ENCODE data around the gene PPM1H. TPM values are rescaled to one million over a fixed set of nuclear protein-coding genes. Genes with fewer than 3 reads are reported as not detected.

Gene PPM1H
- total RNA-seq, 1 donor from 2014 or later, result not detected

DNA sequence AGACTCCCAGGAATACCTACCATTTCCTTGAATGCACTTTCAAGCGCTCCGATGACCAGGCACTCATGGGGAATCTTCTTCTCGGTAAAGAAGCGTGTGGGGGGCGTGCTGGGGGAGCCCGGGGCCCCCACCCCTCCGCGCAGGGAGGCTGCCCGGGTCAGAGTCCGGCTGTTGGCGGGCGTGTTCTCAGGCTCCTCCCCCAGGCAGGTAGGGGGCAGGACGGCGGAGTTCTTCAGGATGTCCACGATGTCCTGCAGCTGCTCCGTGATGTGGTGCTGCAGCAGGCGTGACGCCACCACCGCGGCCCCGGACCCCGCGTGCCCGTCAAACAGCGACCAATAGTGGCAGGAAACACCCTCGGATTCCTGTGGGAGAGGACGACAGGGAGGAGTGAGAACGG, 133.2 kb downstream of the PPM1H start:
- Mint-ChIP-seq H3K27ac (no peak overlapping the region), H3K4me3 (no peak overlapping the region), H3K9me3 (no peaks in the 10 kb centered on the region), H3K36me3 (ENCODE audit: low read depth) (no peaks in the 10 kb centered on the region), H3K4me1 (ENCODE audit: low read depth) (no peaks in the 10 kb centered on the region), H3K27me3 (ENCODE audit: insufficient read depth) (peaks cover 2% of the 10 kb centered on the region)
- intact Hi-C loops (cut with micrococcal nuclease), result no loop called here
- no peak for DNase-seq (ENCODE audit: low spot score)

DNA sequence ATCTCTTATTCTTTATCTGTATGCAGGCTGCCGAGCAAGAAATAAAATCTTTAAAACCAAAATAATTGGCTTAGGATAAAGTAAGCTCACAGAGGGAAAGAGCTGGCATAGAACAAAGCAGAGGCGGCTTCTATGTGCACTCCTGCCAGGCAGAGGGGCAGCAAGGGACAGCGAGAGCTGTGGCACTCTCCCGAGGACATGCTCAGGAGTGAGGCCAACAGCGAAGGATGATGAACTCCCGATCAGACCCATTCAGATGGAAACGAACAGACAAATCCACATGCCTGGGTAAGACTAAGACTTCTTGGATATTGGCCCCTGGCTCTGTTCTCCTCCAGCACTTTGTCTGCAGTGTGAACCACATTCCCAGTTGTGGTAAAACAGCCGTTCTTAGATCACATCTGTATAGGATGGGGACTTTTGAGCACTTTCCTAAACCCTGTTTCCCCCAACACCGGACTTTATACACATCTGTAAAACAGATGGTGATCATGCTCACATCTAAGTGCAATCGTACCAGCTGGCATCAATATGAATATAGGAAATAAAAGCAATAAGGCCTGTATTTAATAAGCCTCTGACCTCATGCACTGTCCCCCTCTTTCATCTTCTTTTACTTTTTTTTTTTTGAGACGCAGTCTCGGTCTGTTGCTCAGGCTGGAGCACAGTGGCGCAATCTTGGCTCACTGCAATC, 134.1 kb downstream of the PPM1H start:
- intact Hi-C loops (cut with micrococcal nuclease), result no loop called here
- H3K27ac Mint-ChIP-seq, result no peak overlapping the region
- peaks cover 8% of the 10 kb centered on the region for H3K27me3 Mint-ChIP-seq (ENCODE audit: insufficient read depth)
- no peaks in the 10 kb centered on the region for H3K9me3 Mint-ChIP-seq
- DNase-seq (ENCODE audit: low spot score), result no peak
- no peaks in the 10 kb centered on the region for H3K4me1 Mint-ChIP-seq (ENCODE audit: low read depth)
- no peak overlapping the region for H3K4me3 Mint-ChIP-seq
- no peaks in the 10 kb centered on the region for H3K36me3 Mint-ChIP-seq (ENCODE audit: low read depth)

DNA sequence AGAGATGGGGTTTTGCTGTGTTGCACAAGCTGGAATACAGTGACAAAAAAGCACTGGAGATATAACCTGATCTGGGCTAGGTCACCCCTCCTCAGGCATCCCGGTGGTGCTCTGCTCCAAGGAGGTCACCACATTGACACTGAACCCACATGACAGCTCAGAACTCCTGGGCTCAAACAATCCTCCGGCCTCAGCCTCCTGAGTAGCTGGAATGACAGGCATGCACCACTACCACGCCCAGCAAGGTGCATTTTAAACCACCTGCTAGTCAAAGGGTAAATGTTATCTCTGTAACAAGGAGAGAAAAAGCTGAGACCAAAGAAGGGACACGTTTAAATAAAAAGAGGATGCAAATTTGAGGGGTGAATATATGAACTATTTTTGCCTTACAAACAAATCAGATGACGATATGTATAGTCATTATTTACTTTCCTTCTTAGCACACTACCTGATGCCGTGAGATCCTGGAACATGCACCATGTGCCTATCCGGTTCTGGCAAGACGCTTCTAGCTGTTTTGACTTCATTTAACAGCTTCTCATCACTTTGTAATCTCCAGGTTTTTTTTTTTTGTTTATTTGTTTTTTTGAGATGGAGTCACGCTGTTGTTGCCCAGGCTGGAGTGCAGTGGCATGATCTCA, 135.1 kb downstream of the PPM1H start:
- Mint-ChIP-seq H3K4me3 (no peak overlapping the region), H3K9me3 (no peaks in the 10 kb centered on the region), H3K36me3 (ENCODE audit: low read depth) (no peaks in the 10 kb centered on the region), H3K4me1 (ENCODE audit: low read depth) (no peaks in the 10 kb centered on the region), H3K27me3 (ENCODE audit: insufficient read depth) (peaks cover 8% of the 10 kb centered on the region), H3K27ac (no peak overlapping the region)
- no peak for DNase-seq (ENCODE audit: low spot score)
- intact Hi-C loops (cut with micrococcal nuclease), result loop anchor here (1.0 to 10.0 kb wide), 4 partner anchors 198 to 535 kb away; partner anchors contain the start of gene USP15

DNA sequence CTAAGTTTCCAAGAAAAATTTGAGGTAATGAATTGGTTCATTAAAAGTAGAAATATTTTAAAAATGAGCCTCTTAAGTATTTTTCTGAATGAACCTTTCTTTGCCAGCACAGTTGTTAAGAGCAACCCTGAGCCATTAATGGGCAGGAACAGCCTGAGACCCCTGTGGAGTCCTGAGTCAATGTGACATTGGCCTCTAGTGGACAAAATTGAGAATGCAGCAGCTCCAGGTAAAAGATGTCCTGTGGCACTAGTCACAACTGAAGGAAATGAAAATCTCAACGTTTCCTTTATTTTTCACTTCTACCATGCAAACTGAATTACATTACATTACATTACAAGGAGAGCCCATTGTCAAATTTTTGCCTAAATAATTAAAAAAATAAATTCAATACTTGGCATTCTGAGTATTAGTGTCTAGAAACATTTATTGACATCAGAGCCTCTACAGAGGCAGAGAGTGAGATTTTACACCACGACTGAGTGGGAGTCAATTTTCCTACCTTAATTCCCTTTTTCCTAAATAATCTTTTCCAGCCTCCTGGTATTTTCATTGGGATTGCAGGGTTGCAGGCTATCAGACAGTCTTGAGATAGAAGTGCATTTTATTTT, 135.7 kb downstream of the PPM1H start:
- H3K27ac Mint-ChIP-seq, result no peak overlapping the region
- intact Hi-C loops (cut with micrococcal nuclease), result loop anchor here (1.0 to 10.0 kb wide), 4 partner anchors 197 to 534 kb away; partner anchors contain the start of gene USP15
- no peaks in the 10 kb centered on the region for H3K36me3 Mint-ChIP-seq (ENCODE audit: low read depth)
- peak; percentile 42 for DNase-seq (ENCODE audit: low spot score)
- no peaks in the 10 kb centered on the region for H3K4me1 Mint-ChIP-seq (ENCODE audit: low read depth)
- no peaks in the 10 kb centered on the region for H3K9me3 Mint-ChIP-seq
- no peak overlapping the region for H3K4me3 Mint-ChIP-seq
- H3K27me3 Mint-ChIP-seq (ENCODE audit: insufficient read depth), result peaks cover 8% of the 10 kb centered on the region

DNA sequence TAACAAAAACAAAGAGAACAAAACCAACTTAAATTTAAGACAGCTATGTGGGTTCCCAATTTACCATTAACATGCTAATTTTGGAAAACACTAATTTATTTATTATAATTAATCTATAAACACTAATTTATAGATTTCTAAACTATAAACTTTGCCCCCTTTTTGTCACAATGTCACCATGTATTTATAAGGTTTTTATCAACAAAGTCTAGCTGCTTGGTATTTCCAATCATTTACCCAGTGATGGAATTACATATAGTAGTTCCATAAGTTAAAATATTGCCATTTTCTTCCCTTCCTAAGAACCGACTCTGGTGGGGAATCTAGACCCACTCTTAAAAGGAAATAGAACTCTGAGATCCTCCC, 140.7 kb downstream of the PPM1H start:
- no peak overlapping the region for H3K4me3 Mint-ChIP-seq
- intact Hi-C loops (cut with micrococcal nuclease), result loop anchor here (1.0 to 10.0 kb wide), 6 partner anchors 191 to 529 kb away; partner anchors contain the start of genes MON2 and USP15
- H3K9me3 Mint-ChIP-seq, result no peaks in the 10 kb centered on the region
- peaks cover 12% of the 10 kb centered on the region for H3K27me3 Mint-ChIP-seq (ENCODE audit: insufficient read depth)
- no peaks in the 10 kb centered on the region for H3K4me1 Mint-ChIP-seq (ENCODE audit: low read depth)
- no peak overlapping the region for H3K27ac Mint-ChIP-seq
- no peaks in the 10 kb centered on the region for H3K36me3 Mint-ChIP-seq (ENCODE audit: low read depth)
- no peak for DNase-seq (ENCODE audit: low spot score)

DNA sequence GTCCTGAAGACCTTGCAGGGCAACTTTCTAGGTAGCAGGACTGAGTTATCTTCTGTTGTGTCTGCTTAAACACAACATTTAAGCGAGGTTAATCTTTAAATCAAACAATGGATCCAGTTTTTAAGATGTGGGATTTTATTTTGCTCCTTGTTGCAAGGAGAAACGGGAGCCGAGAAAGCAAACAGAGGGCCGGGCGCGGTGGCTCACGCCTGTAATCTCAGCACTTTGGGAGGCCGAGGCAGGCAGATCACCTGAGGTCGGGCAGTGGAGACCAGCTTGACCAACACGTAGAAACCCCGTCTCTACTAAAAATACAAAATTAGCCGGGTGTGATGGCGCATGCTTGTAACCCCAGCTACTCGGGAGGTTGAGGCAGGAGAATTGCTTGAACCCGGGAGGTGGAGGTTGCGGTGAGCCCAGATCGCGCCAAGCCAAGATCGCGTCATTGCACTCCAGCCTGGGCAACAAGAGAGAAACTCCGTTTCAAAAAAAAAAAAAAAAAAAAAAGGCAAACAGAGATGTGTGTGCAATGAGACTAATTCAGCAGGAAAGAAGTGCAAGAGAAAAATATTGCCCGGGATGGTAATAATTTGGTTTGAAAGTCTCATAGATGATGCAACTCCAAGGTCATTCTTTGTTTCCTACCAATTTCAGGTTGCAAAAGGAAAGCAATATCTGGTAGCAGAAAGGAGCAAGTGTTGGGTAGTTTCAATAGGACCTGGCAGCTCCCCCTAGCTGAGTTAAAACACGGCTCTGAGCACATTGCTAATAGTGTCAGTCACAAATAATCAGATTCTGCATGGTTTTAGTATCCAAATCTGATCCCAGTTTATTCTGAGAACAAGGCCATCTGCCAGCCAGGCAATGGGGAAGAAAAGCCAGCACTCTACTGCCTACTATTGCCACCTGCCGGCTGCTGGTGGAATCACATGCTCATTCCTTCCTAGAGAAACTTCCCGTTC, 141.4 kb downstream of the PPM1H start:
- H3K27me3 Mint-ChIP-seq (ENCODE audit: insufficient read depth), result peaks cover 12% of the 10 kb centered on the region
- intact Hi-C loops (cut with micrococcal nuclease), result loop anchor here (1.0 to 10.0 kb wide), 6 partner anchors 190 to 529 kb away; partner anchors contain the start of genes MON2 and USP15
- DNase-seq (ENCODE audit: low spot score), result peak; percentile 40
- no peak overlapping the region for H3K27ac Mint-ChIP-seq
- H3K36me3 Mint-ChIP-seq (ENCODE audit: low read depth), result no peaks in the 10 kb centered on the region
- H3K4me3 Mint-ChIP-seq, result no peak overlapping the region
- no peaks in the 10 kb centered on the region for H3K4me1 Mint-ChIP-seq (ENCODE audit: low read depth)
- H3K9me3 Mint-ChIP-seq, result no peaks in the 10 kb centered on the region

DNA sequence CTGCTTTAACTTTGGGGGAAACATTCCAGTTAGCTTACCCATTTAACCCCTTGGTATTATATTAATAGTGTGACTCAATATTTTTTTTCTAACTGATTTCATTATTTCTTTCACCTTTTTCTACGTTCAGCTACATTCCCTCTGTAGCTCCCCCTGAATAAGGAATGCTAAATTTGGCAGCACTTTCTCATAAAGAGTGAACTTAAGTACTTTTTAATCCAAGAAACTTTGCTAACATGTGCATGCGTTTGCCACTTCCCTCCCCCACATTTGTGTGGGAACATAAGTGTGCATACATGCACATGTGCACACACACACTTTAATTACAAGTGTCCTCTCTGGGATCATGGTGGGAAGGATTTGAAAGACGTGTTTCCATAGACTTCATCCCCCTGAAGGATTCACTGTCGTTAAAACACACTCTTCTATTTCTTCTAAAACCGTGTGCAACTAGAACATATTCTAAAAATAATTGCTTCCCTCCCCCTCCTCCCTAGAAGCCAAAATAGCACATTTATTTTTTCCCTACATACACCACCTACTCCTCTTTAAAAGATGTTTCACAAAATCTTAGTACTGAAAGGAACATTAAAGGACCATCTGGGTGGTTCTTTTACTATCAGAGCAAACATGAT, 142.6 kb downstream of the PPM1H start:
- Mint-ChIP-seq H3K36me3 (ENCODE audit: low read depth) (no peaks in the 10 kb centered on the region), H3K4me3 (no peak overlapping the region), H3K27ac (no peak overlapping the region), H3K4me1 (ENCODE audit: low read depth) (no peaks in the 10 kb centered on the region), H3K27me3 (ENCODE audit: insufficient read depth) (peaks cover 11% of the 10 kb centered on the region), H3K9me3 (no peaks in the 10 kb centered on the region)
- DNase-seq (ENCODE audit: low spot score), result no peak
- intact Hi-C loops (cut with micrococcal nuclease), result loop anchor here (5.0 to 10.0 kb wide), 2 partner anchors 270 to 528 kb away; partner anchors contain the start of gene USP15

DNA sequence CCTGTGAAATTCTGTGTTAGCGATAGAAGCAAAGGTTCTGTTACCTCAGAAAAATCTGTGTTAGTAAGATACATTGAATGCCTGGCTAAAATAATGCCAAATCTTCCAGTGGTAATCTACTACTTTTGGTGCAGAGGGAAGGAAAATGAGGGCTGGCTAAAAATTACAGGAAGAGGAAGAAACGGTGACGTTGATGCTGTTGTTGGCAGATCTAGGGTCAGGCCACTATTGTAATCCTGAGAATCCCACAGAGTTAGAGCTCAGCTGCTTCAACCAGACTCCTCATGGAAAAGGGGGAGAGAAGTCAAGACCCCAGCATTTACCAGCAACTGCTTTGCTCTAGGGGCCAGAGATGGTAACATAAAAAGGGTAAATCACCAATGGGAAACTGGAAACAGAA, 145.1 kb downstream of the PPM1H start:
- intact Hi-C loops (cut with micrococcal nuclease), result loop anchor here (5.0 to 10.0 kb wide), 3 partner anchors 38 to 525 kb away; partner anchors contain the start of gene USP15
- H3K36me3 Mint-ChIP-seq (ENCODE audit: low read depth), result no peaks in the 10 kb centered on the region
- no peak for DNase-seq (ENCODE audit: low spot score)
- H3K4me1 Mint-ChIP-seq (ENCODE audit: low read depth), result peaks cover 14% of the 10 kb centered on the region
- H3K4me3 Mint-ChIP-seq, result no peak overlapping the region
- H3K27ac Mint-ChIP-seq, result no peak overlapping the region
- H3K9me3 Mint-ChIP-seq, result no peaks in the 10 kb centered on the region
- peaks cover 8% of the 10 kb centered on the region for H3K27me3 Mint-ChIP-seq (ENCODE audit: insufficient read depth)

DNA sequence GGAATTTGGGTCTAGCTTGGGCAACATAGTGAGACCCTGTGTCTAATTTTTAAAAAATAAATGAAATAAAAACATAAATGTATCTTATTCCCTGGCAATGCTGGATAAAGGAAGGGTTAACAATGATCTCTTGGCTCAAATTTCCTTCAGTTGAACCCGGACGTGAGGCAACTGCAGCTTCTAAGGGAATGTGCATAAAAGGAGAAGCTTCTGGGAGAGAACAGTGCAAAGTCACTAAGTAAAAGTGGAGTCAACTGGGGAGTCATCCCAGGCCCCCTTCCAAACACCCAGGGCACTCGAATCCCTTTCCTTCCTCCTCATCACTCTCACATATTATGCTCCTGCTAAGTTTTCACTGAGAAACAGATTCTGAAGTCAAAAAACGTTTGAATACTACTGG, 147.3 kb downstream of the PPM1H start:
- DNase-seq (ENCODE audit: low spot score), result no peak
- Mint-ChIP-seq H3K4me3 (no peak overlapping the region), H3K27me3 (ENCODE audit: insufficient read depth) (peaks cover 11% of the 10 kb centered on the region), H3K27ac (no peak overlapping the region), H3K36me3 (ENCODE audit: low read depth) (no peaks in the 10 kb centered on the region), H3K9me3 (no peaks in the 10 kb centered on the region), H3K4me1 (ENCODE audit: low read depth) (peaks cover 14% of the 10 kb centered on the region)
- intact Hi-C loops (cut with micrococcal nuclease), result loop anchor here (5.0 kb wide), 1 partner anchor 35 kb away; no protein-coding TSS in a partner anchor

DNA sequence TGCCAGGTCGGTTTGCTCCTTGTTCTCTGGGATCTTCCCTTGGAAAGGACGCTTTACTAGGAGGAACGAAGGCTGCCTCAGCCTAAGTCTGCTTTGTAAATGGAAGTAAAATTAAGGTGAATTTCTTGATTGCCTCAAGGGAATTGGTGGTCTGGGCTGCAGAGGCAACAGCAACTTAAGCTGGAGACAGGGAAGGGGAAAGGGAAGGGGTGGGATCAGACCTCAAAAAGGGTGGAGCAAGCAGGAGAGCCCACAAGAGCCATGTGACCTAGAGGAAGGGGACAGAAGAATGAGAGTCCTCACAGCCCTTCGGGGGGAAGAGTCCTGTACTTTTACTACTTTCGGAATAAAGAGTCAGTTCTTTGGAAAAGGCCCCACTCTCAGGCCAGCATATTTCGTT, 147.9 kb downstream of the PPM1H start:
- H3K27me3 Mint-ChIP-seq (ENCODE audit: insufficient read depth), result peaks cover 11% of the 10 kb centered on the region
- no peak overlapping the region for H3K4me3 Mint-ChIP-seq
- DNase-seq (ENCODE audit: low spot score), result no peak
- no peaks in the 10 kb centered on the region for H3K9me3 Mint-ChIP-seq
- intact Hi-C loops (cut with micrococcal nuclease), result loop anchor here (5.0 kb wide), 1 partner anchor 35 kb away; no protein-coding TSS in a partner anchor
- H3K27ac Mint-ChIP-seq, result no peak overlapping the region
- H3K36me3 Mint-ChIP-seq (ENCODE audit: low read depth), result no peaks in the 10 kb centered on the region
- peaks cover 14% of the 10 kb centered on the region for H3K4me1 Mint-ChIP-seq (ENCODE audit: low read depth)

DNA sequence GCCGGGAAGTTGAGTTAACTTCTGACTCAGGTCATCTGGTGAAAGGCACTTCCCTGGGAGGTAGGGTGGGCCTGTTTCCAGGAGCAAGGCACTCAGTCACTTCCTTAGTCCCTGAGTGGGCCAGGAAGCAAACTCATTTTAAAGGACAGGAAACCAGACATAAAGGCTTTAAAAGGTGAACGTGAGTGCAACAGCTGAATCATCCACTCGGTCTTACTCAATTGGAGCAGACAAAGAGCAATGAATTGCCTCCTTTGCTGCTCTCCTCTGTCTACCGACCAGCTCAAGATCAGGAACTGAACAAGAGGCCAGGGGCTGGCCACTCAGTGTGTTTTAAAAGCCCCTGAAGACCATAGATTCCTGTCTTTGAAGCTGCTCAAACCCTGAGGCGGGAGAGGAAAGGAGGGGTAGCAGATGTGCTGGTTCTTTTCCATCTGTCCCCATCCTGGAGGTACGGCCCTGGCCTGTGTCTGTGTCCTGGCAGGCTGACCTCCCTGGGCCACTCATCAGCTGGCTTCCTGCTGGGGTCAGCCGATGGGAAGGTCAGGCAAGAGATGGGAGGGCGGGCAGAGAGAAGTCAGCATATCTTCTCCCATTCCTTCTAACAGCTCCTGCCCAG, 148.9 kb downstream of the PPM1H start:
- intact Hi-C loops (cut with micrococcal nuclease), result loop anchor here (5.0 kb wide), 1 partner anchor 34 kb away; no protein-coding TSS in a partner anchor
- Mint-ChIP-seq H3K9me3 (no peaks in the 10 kb centered on the region), H3K36me3 (ENCODE audit: low read depth) (no peaks in the 10 kb centered on the region), H3K4me1 (ENCODE audit: low read depth) (peaks cover 14% of the 10 kb centered on the region), H3K27me3 (ENCODE audit: insufficient read depth) (peaks cover 9% of the 10 kb centered on the region), H3K27ac (no peak overlapping the region), H3K4me3 (no peak overlapping the region)
- no peak for DNase-seq (ENCODE audit: low spot score)
